ENCODE measurements around the gene PRPSAP1. TPM values are rescaled to one million over a fixed set of nuclear protein-coding genes. Genes with fewer than 3 reads are reported as not detected.

Gene PRPSAP1
- 53.8 to 71.5 TPM (median 61.9 TPM) in 5 replicates for total RNA-seq (2022; extraction: Qiagen RNA extraction; ENCODE audit: low read depth)

GRCh38 chr17:76353599-76354316 lies at the start of gene PRPSAP1:
PRPSAP1 (minus strand) TSS chr17:76353916; CDS start chr17:76353703, 213 bp downstream.

GRCh38 chr17:76384222-76384986 lies 30.7 kb upstream of the PRPSAP1 start, which contains the start of gene SPHK1:
SPHK1 (plus strand) TSS chr17:76384609; CDS start chr17:76385645, 1,036 bp downstream.

GRCh38 chr17:76307966-76308338 lies 45.8 kb downstream of the PRPSAP1 start, which contains the start of gene QRICH2:
QRICH2 (minus strand) TSS chr17:76308276; CDS start chr17:76307998, 278 bp downstream.

GRCh38 chr17:76264755-76265623 lies 88.7 kb downstream of the PRPSAP1 start, which contains the start of gene UBALD2:
UBALD2 (plus strand) TSS chr17:76265348; CDS start chr17:76265506, 158 bp downstream.

Other genes with a start within 250 kb of the PRPSAP1 start
- gene FOXJ1, start 212.7 kb downstream of the PRPSAP1 start, total RNA-seq (2022; extraction: Qiagen RNA extraction; ENCODE audit: low read depth): 0.19 to 0.42 TPM (median 0.37 TPM) in 5 replicates
- gene RNF157, start 113.4 kb downstream of the PRPSAP1 start, total RNA-seq (2022; extraction: Qiagen RNA extraction; ENCODE audit: low read depth): 4.5 to 8.0 TPM (median 6.0 TPM) in 5 replicates
- gene UBALD2, start 88.6 kb downstream of the PRPSAP1 start, total RNA-seq (2022; extraction: Qiagen RNA extraction; ENCODE audit: low read depth): 49.9 to 93.6 TPM (median 74.1 TPM) in 5 replicates
- gene QRICH2, start 45.6 kb downstream of the PRPSAP1 start, total RNA-seq (2022; extraction: Qiagen RNA extraction; ENCODE audit: low read depth): 0.56 to 1.9 TPM (median 0.67 TPM) in 5 replicates
- 42.5 to 70.8 TPM (median 55.3 TPM) in 5 replicates for gene SPHK1, start 30.7 kb upstream of the PRPSAP1 start, total RNA-seq (2022; extraction: Qiagen RNA extraction; ENCODE audit: low read depth)
- 27.5 to 34.5 TPM (median 34.0 TPM) in 5 replicates for gene UBE2O, start 99.2 kb upstream of the PRPSAP1 start, total RNA-seq (2022; extraction: Qiagen RNA extraction; ENCODE audit: low read depth)
- gene AANAT, start 113.7 kb upstream of the PRPSAP1 start, total RNA-seq (2022; extraction: Qiagen RNA extraction; ENCODE audit: low read depth): 0.38 to 0.74 TPM (median 0.57 TPM) in 4 of 5 replicates, not detected in the other
- gene RHBDF2, start 147.5 kb upstream of the PRPSAP1 start, total RNA-seq (2022; extraction: Qiagen RNA extraction; ENCODE audit: low read depth): 50.2 to 69.1 TPM (median 61.3 TPM) in 5 replicates
- gene CYGB, start 183.8 kb upstream of the PRPSAP1 start, total RNA-seq (2022; extraction: Qiagen RNA extraction; ENCODE audit: low read depth): 0.73 to 1.4 TPM (median 1.1 TPM) in 5 replicates
- not detected in 5 replicates for gene PRCD, start 186.1 kb upstream of the PRPSAP1 start, total RNA-seq (2022; extraction: Qiagen RNA extraction; ENCODE audit: low read depth)
- 0.28 to 0.70 TPM (median 0.33 TPM) in 4 of 5 replicates, not detected in the other for gene ST6GALNAC2, start 231.9 kb upstream of the PRPSAP1 start, total RNA-seq (2022; extraction: Qiagen RNA extraction; ENCODE audit: low read depth)